MM.1S (cell line): ENCODE data around the gene GGN.

Experiments
- CTCF ChIP-seq: fragments of 300-600 bp; sonication (generic); IDR thresholded peaks from 2 replicates; pipeline ENCODE4 v1.5.1; 2016; ENCODE audit warnings: antibody characterized with exemption, low read length, mixed read lengths
- EZH2 ChIP-seq: fragments of 300-600 bp; sonication (generic); optimal IDR thresholded peaks from 2 replicates; pipeline ENCODE3; 2017; ENCODE audit warnings: low read depth, mild to moderate bottlenecking, antibody characterized with exemption, low read length, mixed read lengths
- EZH2phosphoT487 ChIP-seq: fragments of 300-600 bp; sonication (generic); IDR thresholded peaks from 2 replicates; pipeline ENCODE4 v1.6.1; 2018; ENCODE audit warnings: antibody characterized with exemption, low read length

GRCh38 chr19:38386971-38387549 lies 774 bp downstream of the GGN start:
- TF ChIP-seq CTCF (no peak), EZH2phosphoT487 (no peak), EZH2 (no peak)
